Activated T-helper 1 cell treated with anti-CD3 and anti-CD28 coated beads, Interleukin-2, amount 50 U/mL, for 16 hours (primary cell): ENCODE measurements around the gene VN1R5.
"Not testable (repeated sequence)": the region's sequence is repeated elsewhere in the genome, so short reads cannot be mapped to it uniquely, and the experiment has no call there.

ENCODE experiments used
- DNase-seq, 2 donors: peaks; one replicate each; pipeline ENCODE4 v3.0.0-alpha.2; 2020; ENCODE audit warnings: low read depth in 1 of 2, low spot score in 1 of 2

Gene VN1R5

DNA sequence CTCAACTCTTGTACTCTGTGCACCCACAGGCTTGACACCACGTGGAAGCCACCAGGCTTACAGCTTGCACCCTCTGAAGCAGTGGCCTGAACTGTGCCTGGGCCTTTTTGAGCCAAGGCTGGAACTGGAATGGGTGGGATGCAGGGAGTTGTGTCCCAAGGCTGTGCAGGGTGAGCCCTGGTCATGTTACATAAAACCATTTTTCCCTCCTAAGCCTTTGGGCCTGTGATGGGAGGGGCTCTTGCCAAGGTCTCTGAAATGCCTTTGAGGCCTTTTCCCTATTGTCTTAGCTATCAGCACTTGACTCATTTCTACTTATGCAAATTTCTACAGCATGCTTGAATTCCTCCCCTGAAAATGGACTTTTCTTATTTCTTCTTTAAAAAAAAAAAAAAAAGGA lies 14.1 kb downstream of the VN1R5 start:
- DNase-seq = no peak

DNA sequence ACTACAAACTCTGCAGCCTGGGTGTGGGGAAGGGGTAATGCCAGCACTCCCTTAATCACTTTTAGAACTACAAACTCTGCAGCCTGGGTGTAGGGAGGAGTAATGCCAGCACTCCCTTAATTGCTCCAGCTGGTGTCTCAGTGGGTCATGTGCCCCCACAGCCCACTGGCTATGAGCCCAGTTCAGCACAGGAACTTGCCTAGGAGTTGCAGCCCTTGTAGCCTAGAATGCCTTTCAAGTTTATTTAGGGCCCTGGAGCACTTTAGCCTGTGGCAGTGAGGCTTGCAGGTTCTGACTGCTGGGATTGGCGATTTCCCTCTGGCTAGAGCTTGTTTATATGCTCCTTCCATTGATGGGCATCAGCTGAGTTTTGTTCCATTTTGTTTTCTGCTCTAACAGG lies 17.1 kb downstream of the VN1R5 start:
- no peak for DNase-seq

DNA sequence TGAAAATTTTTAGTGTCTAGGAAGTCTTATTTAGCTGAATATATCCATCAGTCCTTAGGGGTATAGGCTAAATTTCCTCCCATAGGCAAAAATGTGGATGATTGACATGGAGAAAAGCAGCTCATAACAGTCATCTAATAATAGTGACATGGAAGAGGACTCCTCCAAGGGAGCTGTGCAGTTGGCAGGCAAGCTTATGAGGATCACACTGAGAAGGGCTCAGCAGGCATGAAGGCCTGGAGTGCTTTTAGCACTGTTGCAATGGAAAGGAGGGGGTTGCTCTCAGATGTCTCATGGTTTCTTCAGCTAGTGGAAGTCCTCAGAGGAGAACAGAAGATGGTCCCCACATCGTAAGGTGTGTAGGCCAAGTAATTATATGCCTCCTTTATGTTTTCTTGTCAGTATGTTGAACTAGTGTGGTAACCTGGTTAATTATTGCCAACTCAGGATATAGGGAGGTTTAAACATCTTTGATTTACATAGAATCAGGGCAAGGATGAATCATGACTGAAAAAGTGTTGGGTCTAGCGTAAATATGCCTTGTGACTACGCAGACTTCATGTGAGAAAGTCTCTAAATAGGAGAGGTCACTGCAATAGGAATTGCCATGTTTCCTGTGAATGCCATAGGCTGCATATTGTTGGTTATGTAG lies 18.9 kb downstream of the VN1R5 start:
- no peak for DNase-seq

DNA sequence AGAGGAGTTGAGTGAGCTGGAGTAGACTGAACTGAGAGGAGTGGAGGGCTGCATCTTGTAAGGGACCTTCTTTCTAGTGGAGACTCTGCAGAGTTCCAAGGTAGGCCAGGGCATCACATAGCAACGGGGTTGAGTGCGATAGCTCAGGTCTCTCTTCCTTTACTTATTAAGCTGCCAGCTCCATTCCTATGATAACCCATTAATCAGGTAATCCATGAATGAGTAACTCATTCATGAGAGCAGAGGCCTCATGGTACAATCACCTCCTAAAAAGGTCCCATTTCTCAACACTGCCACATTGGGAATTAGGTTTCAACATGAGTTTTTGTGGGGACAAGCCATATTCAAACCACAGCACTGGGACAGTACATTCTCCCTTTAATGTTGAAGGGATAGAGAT lies 21.3 kb downstream of the VN1R5 start:
- no peak for DNase-seq

DNA sequence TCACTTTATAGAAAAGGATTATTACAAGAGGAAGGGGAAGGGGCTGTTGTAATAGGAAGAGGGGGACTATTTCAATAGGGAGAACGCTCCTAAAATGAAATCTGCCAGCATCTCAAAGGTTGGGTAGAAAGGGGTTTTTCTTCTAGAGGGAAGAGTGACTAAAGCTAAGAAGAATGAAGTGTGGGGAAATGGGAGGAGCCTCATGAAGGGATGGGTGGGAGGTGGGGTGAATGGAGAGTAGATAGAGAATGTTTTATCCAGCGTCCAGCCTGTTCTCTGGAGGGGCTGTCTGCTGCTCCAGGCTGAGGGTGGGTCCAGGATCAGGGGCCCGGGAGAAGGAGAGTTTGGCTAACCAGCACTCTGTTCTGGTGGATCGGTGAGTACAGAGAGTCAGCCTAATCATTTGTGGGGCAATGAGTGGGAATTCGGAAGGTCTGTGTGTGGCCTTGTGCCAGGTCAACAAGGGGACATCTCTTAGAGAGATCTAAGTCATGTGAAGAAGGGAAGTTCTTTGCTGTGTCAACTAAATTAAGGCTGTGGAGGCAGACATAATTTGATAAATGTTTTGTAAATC lies 25.2 kb downstream of the VN1R5 start:
- no peak for DNase-seq

DNA sequence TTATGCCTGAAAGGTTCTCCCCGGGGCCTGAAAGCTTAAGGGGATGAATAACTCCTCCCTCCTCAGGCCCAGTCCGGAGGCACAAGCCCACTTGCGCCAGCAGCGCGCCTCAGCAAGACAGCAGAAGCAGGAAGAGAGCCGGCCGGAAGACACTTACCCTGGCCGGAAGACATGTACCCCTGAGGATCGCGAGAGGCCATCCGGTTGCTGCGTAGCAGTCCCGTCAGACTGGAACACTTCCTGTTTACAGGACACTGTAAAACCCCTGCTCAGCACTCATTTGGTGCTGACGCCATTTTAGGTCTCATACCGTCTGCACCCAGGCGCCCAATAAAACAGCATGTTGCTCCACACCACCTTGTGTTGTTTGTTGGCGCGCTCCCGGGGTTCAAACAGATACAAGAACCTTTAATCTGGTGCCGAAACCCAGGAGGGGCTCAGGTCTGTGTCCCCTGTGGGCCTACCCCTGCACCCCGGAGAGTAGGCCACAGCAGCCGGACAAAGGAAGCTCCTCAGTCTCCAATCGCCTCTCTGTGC lies 30.3 kb downstream of the VN1R5 start:
- no peak for DNase-seq

DNA sequence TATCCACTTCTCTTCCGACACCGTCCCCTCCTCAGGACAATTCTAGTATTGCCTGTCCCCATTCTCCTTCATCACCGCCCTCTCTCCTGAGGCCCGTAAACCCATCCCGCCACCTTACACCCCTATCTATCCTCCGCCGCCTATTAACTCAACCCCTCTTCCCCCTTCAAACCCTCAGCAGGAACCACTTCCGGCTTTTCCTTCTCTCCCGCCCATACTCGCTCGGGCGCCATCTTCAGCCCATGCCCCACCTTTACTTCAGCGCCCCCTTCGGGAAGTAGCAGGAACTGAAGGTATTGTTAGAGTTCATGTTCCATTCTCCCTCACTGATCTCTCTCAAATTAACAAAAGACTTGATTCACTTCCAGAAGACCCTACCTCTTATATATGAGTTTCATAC lies 31.6 kb downstream of the VN1R5 start:
- no peak for DNase-seq

DNA sequence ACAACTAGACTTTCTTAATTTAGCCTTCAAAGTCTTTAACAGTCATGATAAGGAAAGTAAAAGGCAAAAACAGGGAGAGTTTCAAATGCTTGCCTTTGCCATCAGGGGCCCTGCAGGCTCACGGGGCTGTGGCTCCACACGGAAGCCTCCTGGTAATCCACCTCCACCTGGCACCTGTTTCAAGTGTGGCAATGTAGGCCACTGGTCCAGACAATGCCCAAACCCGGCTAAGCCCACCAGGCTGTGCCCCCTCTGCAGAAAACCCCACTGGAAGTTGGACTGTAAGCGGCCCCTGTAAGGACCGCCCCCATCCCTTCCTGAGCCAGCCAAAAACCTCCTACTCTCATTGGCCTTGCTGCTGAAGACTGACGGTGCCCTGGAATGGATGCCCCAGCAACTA lies 32.5 kb downstream of the VN1R5 start:
- no peak for DNase-seq

DNA sequence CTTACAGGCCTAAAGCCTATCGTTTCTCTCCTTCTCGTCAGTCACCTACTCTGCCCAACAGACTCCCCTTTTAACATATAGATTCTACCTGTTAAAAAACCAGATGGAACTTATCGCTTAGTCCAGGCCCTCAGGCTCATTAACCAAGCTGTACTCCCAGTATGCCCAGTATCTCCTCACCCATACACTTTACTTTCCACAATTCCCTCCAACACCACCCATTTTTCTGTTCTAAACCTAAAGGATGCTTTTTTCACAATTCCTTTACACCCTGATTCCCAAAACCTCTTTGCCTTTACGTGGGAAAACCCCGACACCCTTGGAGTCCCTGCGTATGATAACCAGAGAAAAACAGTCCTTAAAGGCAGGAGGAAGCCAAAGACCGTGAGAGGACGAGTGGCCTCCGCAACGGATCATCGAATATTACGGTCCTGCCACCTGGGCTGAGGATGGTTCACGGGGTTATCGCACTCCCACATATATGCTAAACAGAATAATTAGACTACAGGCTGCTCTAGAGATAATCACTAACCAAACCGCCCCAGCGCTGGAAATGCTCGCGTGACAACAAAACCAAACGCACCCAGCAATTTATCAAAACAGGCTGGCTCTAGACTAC lies 33.5 kb downstream of the VN1R5 start:
- not testable (repeated sequence) for DNase-seq

DNA sequence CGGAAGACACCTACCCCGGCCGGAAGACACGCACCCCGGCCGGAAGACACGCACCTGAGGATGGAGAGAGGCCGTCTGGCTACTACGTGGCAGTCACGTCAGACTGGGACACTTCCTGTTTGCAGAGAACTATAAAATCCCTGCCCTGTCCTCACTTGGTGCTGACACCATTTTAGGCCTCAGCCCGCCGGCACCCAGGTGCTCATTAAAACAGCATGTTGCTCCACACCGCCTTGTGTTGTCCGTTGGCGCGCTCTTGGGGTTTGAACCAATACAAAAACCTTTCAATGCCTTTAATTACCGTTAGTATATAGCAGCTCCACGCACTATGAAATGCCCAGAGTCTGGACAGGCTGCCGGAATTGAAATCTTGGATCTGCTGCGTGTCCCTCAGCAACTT lies 34.7 kb downstream of the VN1R5 start:
- DNase-seq = no peak

DNA sequence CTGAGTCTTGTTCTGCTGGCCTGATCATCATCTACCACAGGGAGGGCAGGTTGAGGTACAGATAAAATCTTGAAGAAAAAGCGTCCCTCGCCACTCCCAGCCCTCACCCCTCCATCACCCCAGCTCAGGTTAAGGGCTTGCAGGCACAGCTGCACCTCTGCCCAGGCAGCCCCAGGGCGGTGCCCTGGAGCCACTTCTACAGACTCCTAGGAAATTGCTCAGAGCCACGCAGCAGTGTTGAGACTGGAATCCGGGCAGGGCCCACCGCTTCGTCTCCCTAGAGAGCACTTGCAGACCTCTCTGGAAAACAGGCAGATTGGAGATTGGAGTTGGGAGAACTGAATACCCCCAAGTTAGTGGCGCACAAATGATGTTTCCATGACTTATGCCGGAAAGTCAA lies 35.3 kb downstream of the VN1R5 start:
- no peak for DNase-seq

DNA sequence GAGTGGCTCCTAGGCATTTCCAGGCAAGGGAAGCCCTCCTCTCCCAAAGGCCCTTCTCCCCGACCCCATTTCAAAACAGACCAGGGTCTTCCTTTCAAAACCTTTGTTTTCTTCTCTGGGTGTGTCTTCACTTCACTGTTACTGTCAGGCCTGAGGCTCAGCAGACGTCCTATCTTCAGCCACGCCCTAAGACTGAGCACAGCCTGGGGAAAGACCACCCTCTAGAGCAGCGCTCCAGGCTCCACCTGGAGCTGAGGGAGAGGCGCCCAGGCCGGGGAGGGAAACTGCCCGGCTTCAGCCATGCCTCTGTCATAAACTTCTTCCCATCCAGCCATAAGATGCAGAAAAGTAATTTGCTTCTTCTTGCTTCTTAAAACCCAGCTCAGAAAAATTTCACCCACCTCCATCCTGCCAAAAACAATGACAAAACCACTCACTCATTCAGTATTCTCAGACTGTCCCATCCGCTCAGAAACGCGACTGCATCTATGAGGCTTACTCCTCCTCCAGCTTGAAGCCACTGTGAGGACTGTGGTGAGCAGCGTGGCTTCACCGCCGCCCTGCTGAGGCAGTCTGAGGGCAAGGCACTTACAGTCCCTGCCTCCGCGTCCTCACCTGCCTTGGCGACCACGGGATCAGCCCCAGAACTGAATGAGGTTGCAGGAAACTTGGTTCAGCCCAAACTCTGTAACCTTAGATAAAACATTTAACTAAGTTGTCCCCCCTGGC lies 36.1 kb downstream of the VN1R5 start:
- no peak for DNase-seq

DNA sequence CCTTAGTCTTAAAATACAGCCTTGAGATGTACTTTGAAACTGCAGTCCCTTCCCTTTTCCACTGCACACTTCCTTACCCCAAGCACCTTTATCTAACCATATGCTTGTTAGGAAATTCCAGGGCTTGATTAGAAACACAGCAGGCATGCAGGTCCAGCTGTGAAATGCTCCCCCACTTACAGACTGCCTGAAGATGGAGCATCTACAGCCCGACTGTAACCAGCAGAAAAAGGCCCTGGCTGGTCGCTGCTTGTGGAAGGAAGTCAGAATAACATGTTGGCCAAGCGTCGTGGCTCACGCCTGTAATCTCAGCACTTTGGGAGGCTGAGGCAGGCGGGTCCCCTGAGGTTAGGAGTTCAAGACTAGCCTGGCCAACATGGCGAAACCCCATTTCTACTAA lies 37.2 kb downstream of the VN1R5 start:
- DNase-seq = no peak

DNA sequence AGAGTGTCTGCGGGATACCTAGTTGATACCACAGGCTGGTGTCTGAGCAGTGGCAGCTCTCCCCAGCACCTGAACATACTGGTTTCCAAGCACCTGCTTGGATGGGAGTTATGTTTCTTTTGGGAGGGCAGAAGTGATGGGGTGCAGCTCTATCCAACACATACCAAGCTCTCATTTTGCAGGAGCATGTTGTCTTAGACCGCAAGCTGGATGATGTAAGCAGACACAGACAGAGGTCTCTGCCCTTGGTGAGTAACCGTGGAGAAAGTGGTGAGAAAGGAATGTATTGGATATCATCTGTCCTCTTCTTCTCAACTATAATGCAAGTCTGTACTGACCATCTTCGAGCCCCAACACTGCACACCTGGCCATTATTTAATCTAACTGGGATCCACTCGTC lies 38.4 kb downstream of the VN1R5 start:
- no peak for DNase-seq

DNA sequence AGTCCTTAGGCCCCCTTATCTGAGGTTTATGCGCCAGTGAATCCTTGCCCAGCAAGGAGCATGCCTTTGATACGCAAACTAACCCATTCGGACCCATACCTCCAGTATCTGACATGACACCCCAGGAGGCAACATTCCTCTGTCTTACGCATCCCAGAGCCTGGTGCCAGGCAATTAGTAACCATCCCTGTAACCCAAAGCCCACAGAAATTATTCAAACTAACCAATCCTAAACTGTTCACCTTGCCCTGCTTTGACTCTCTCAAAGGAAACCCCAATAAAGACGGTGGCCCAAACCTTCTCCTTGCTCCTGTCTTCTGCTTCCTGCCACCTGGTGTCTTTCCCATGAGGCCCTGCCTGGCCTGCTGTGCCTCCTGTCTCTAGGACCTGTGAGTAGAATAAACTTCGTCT lies 39.4 kb downstream of the VN1R5 start:
- no peak for DNase-seq

DNA sequence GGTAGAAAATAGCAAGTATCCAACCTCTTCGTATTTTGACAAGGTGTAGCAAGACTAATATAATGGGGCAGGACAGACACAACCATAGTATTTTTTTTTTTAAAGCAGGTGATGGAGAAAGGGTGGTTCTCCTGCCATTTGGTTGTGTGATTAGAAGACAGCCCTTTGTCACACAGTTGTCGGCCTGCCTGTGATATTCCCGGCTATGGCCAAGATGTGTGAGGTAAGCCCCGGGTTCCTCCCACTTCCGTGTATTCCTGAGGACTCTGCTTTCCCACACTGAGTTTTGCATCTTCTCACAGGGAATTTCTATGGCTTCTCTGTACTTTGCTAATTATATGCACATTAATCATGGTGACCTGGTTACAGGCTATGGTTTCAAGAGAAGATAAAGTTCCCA lies 39.9 kb downstream of the VN1R5 start:
- DNase-seq = no peak

DNA sequence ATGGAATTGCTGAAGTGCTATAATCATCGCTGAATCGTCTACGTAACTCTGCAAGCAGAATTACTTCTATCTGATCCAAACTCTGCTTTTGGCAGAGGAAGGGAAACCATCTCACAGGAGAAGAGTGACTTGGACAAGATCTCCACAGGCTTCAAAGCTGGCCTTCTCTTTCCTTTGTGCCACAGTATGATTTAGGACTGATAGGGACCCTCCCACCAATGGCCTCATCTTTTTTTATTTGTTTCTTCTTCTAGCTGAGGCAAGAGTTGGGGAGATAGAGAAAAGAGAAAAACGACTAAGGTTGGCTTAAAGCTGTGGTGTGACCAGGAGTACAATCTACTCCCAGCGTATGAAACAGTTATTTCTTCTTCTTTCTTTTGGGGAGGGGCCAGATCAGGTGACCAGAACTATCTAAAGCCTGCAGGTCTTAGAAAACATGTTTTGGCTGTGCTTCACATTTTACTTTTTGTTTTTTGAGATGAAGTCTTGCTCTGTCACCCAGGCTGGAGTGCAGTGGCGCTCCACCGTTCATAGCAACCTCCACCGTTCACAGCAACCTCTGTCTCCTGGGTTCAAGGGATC lies 40.8 kb downstream of the VN1R5 start:
- DNase-seq = no peak

DNA sequence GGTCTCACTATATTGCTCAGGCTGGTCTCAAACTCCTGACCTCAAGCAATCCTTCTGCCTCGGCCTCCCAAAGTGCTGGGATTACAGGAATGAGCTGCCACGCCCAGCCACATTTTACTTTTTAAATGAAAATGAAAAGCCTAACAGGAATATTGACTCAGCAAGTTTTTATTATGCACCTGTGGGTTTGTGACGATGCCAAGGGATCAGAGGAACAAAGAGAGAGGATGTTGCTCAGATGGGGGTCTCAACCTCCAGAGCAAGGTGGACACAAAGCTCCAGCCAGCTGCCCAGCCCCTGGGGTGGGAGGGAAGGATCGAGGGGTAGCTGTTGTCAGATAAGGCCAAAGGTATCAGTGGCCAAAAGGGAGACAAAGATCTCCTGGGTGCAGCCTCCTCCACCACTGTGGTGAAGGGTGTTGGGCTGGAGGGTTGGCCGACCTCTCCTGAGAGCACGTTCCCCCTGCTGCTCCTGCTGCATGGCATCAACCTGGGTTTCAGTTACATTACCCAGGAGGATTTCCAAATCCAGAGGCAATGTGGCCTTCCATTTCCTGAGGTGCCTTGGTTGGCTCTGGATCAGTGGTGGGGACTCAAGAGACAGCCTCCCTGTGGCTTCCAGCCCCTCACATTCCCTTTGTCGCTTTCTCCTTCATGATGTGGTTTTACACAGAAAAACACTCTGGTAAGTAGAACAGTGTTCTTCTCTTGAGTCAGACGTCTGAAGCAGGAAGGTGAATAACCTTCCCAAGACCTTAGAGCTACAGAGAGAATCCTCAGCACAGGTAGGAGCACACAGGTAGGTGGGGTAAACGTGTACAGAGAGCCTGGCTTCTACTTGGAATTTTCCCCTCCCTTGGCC lies 41.6 kb downstream of the VN1R5 start:
- DNase-seq = no peak

DNA sequence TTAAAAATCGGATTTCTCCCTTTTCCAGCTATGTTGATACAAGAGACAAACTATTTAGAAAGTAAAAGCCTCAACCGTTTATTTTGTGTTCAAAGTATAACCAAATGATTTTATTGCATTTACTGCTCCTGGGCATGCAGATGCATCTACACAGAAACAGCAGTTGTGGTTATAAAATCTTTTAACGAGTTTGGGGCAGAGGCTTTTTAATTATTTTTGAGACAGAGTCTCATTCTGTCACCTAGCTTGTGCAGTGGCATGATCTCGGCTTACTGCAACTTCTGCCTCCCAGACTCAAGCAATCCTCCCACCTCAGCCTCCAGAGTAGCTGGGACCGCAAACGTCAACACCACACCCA lies 42.2 kb downstream of the VN1R5 start:
- DNase-seq = no peak

DNA sequence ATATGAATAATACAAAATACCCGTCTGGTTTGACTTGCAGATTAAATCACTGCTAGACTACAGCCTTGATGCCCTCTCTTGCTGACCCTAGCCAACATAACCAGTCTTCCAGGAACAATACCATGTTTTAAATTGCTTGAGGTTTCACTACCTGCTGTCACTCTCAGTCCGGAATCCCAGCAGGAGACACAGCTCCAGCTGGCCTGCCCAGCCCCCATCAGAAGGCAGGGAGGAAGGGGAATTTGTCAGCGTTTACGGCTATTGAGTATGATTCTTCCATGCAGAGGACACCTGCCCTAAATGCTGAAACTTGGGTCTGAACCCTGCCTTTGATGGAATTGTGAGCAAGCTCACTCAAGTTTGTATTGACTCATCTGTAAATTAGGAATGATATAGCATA lies 42.8 kb downstream of the VN1R5 start:
- no peak for DNase-seq
